NOMO-1 (cell line): Measurements from ENCODE around the gene PRRT3.
"Not testable (repeated sequence)": the region's sequence is repeated elsewhere in the genome, so short reads cannot be mapped to it uniquely, and the experiment has no call there.

Source experiments
- DNase-seq, 2 experiments: peaks; one replicate each; lab custom pipeline; 2025; ENCODE audit not compliant: unreplicated experiment in 2 of 2; lab: John Stamatoyannopoulos, UW

The PRRT3 gene

DNA sequence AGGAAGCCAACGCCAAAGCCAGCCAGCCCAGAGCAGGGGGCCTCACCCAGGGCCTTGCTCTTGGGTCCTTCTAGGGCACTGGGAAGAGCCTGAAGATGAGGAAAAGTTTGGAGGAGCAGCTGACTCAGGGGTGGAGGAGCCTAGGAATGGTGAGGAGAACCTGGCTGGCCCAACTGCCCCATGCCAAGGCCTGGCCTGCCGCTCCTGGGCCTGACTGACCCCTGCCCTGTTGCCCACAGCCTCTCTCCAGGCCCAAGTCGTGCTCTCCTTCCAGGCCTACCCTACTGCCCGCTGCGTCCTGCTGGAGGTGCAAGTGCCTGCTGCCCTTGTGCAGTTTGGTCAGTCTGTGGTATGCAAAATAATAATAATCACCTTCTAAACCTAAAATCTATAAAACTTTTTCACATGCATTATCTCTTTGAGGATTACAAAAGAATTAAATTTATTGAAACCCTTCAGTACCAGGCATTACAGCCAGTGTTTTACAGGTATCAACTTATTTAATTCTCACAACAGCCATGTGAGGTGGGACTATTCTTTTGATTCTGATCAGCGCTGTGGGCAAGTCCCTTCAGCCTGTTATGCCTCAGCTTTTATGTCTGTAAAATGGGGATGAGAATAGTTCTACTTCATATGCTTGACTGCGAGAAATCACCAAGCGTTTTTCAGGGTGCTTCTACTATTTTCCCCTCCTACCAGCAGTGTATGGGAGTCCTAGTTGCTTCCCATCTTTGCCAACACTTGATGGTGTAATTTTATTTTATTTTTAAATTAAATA lies 33.8 kb downstream of the PRRT3 start:
- DNase-seq = no peak

DNA sequence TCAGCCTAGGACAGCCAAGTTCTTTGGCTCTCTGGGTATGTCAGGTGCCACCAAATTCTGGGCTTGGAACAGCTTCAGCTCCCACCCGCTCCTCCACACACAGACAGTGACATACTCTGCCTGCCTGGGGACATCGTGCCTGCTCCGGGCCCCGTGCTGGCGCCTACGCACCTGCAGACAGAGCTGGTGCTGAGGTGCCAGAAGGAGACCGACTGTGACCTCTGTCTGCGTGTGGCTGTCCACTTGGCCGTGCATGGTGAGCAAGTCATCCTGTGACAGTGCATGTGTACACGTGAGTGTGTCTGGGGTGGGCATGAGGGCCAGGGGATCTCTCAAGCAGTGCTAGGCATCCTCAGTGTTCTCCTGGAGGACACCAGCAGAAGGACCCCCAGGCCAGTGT lies 34.4 kb downstream of the PRRT3 start:
- DNase-seq = no peak

DNA sequence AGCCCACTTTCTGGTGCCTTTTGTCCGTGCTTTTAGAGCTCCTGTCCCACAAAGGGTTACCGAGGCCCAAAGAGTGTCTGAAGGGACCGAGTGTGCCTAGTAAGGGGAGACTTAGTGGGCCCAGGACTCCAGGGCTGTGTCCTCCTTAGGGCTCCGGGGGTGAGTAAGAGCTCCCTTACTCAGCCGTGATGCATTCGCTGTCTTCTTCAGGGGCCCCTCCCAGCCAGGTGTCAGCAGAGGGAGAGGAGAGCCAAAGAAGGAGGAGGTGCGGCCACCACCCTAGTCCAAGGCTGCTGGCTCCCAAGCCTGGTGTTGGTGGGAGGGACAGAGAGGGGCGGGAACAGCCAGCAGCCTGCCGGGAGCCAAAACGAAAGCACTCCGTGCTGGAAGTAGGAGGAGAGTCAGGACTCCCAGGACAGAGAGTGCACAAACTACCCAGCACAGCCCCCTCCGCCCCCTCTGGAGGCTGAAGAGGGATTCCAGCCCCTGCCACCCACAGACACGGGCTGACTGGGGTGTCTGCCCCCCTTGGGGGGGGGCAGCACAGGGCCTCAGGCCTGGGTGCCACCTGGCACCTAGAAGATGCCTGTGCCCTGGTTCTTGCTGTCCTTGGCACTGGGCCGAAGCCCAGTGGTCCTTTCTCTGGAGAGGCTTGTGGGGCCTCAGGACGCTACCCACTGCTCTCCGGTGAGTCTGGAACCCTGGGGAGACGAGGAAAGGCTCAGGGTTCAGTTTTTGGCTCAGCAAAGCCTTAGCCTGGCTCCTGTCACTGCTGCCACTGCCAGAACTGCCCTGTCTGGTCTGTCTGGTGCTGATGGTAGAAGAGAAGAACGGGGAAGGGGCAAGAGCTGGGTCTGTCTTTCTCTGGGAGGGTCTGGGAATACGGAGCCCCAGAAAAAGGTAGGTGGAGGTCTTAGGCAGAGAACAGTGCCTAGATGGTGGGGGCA lies 35.2 kb downstream of the PRRT3 start, which contains the start of gene IL17RC:
IL17RC (plus strand) TSS at position 365 of the 947 bp plus-strand sequence; CDS start at position 583, 218 bp downstream.
- no peak for DNase-seq

DNA sequence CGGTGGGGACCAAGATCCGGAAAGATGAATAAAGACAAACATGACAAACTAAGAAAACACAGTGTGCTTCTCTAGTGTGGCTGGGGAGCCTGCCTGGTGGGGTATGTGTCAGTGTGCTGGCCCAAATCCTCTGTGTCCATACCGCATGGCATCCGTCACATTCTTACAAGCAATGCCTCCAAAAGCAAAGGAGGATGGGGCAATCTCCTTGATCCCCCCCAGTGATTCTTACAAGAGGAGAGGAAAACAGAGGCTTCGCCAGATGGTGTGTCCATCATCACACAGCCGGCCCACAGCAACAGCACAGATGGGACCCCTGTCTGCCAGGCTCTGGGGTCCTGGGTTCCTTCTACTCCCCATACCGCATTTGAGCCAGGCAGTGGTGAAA lies 35.9 kb downstream of the PRRT3 start:
- no peak for DNase-seq

DNA sequence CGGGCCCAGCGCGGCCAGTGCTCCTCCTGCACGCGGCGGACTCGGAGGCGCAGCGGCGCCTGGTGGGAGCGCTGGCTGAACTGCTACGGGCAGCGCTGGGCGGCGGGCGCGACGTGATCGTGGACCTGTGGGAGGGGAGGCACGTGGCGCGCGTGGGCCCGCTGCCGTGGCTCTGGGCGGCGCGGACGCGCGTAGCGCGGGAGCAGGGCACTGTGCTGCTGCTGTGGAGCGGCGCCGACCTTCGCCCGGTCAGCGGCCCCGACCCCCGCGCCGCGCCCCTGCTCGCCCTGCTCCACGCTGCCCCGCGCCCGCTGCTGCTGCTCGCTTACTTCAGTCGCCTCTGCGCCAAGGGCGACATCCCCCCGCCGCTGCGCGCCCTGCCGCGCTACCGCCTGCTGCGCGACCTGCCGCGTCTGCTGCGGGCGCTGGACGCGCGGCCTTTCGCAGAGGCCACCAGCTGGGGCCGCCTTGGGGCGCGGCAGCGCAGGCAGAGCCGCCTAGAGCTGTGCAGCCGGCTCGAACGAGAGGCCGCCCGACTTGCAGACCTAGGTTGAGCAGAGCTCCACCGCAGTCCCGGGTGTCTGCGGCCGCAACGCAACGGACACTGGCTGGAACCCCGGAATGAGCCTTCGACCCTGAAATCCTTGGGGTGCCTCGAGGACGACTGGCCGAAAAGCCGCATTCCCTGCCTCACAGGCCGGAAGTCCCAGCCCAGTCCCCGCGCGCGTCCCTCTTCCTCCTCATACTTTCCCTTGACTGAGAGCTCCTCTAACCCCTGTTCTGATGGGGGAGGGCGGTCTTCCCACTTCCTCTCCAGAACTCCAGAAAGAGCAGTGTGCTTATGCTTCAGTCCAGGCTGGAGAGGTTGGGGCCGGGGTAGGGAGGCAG lies 36.7 kb downstream of the PRRT3 start:
- DNase-seq = peak; percentile 38 to 44

DNA sequence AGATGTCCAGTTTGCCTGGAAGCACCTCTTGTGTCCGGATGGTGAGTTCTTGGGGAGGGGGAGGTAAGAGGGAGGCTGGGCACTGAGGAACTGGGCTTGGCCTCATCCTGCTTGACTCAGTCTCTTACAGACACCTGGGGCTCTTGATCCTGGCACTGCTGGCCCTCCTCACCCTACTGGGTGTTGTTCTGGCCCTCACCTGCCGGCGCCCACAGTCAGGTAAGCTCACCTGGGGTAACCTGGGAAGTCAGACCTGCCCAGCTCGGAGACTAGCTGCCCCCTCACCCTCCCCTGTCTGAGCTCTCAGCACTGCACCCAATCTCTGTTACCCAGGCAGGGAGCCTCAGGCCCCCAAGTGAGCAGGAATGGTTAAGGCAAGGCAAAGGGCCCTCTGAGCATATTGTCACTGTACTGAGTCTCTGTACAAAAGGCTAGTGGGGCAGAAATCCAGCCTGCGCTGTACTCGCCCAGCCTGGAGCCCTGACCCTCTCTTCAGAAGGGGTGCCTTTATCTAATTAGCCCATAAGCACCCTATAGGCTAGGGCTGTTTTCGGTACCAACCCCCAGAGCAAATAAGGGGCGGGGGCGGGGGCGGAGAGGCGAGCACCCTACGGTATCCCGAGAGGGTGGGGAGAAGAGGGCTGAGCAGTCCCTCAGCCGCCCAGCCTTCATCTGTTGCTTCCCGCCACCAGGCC lies 37.5 kb downstream of the PRRT3 start:
- no peak for DNase-seq

DNA sequence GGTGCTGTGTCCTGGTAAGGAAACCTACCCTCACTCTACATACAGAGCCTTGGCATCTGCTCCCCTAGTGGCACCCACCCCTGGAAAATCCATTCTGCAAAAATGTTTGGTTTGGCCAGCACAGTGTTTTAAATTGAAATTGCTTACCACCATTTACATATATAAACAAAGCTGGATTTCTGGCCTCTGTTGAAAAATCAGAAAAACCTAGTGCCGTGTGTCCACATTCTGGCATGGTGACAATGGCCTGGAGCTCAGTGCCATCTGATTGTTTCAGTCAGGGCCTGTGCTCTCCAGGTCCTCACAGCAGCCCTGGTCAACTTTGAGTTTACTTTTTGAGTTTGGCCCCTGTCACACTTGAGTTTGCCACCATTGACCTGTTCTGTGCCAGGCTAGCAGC lies 38.2 kb downstream of the PRRT3 start:
- no peak for DNase-seq

DNA sequence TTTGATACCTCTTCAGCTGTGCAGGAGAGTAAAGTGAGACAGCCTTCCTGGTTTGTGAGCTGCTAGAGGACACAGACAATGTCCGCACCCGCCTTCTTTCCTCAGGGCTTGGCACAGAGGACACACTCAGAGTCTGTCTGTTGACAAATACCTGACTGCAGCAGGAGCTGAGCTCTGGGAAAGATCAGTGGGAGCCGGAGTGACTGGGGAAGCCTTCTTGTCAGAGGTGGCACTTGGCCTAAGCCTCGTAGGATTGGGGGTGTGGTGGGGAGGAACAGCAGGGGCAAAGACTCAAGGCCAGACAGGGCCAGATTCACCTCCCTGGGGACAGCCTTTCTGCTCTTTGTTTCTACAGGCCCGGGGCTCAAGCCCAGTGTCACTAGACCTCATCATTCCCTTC lies 38.6 kb downstream of the PRRT3 start:
- no peak for DNase-seq

DNA sequence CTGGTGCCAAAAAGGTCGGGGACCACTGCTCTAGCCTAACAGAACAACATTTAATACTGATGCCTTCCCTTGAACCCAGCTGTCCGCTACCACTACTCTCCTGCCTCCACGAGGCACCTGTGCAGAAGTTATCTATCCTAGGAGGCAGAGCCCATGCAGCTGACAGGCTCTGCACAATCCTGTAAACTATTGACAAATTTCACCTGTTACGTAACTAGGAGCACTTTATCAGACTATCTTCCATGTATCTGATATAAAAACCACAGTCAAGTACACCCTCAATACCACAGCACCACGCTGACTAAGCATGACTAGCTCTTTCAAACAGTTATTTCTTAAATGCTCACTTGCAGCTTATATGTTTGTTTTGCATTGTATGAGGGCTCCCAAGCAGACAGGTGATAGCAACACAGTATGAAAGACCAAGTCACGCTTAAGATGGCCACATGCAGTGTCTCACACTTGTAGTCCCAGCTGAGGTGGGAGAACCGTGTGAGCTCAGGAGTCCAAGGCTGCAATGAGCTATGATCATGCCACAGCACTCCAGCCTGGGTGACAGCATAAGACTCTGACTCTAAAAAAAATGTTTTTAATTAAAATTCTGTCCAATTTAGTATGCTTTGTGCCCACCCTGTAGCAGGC lies 39.8 kb downstream of the PRRT3 start:
- peak in 1 of 2 experiments; percentile 26 for DNase-seq

DNA sequence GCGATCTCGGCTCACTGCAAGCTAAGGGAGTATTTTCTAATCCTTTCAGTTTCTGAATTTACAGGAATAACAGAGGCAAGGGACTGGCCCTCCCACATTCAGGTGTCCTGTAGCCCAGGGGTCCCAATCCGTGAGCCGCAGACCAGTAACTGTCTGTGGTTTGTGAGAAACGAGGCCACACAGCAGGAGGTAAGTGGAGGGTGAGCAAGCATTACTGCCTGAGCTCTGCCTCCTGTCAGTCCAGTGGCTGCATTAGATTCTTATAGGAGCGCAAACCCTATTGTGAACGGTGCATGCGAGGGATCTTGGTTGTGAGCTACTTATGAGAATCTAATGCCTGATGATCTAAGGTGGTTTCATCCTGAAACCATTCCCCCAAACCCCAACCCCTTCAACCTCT lies 40.3 kb downstream of the PRRT3 start:
- DNase-seq = no peak

DNA sequence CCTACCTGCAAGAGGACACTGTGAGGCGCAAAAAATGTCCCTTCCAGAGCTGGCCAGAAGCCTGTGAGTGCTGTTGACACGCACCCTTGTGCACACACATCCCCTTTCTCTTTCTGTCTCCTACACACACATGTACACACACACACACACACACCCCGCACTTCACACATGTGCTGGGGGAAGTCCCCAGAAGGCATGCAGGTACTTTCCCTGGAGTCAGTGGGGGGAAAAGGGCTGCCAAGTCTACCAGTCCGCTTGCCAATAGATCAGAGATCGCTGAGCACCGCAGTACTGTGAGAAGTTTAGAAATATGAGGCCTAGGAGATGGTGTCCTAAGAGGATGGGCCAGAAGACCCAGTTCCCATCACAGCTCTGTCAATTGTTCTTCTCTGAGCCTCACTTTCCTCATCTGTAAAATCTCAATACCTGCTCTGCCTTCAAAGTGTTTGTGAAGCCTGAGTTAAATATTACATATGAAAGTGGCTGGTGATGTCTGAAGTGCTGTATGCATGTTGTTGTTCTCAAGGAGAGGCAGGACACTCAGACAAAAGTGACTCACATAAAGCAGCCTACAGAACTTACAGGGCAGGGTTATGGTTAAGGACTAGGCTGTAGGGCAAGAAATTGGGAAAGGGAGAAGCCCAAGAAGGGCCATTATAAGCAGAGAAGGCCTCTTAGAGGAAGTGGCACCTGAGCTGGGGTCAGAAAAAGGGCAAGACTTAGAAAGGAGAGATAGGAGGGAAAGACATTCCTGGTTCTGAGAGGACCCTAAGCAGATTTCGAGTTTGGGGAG lies 42.8 kb downstream of the PRRT3 start:
- DNase-seq = no peak

DNA sequence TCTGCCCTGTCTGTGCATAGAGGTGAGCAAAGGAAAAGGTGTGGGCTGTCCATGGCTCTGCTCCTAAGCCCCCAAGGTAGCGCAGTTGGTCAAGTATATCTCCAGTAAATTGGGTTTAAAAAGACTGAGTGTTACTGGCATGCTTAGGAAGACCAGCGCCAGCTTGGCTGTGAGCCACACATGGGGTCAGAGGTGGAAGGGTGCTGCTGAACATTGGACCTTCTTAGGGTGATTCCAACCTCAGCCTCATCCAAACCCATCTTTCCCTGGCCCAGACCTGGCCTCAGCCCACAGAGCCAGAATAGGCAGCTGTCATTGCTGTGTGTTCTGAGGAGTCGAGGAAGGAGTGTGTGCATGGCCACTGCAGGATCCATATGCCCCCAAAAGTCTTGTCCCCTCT lies 43.9 kb downstream of the PRRT3 start:
- DNase-seq = no peak

DNA sequence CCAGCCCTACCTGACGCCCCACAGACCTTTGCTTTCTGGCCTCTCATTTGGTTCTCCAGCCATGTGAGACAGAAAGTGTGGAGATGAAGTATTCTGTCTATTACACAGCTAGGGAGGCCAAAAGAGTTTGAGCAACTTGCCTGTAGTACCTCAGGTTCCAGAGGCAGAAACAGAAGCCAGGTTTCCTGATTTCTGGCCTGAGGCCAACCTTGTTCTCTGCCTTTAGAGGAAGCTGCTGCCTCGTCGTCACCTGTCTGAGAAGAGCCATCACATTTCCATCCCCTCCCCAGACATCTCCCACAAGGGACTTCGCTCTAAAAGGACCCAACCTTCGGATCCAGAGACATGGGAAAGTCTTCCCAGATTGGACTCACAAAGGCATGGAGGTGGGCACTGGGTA lies 45.7 kb downstream of the PRRT3 start:
- DNase-seq = no peak

DNA sequence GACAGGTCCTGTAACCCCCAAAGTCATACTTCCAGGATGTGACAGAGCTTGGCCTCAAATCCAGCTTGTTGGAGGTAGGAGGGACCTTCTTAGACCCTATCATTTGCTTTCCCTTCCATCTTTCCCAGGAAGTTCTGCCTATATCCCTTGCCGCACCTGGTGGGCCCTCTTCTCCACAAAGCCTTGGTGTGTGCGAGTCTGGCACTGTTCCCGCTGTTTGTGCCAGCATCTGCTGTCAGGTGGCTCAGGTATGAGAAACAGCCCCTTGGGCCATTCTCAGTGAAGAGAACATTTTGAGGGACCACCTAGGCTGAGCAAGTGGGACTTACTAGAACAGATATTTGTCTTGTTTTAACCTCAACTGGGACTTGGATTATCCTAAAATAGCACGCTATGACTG lies 48.3 kb downstream of the PRRT3 start:
- no peak for DNase-seq

DNA sequence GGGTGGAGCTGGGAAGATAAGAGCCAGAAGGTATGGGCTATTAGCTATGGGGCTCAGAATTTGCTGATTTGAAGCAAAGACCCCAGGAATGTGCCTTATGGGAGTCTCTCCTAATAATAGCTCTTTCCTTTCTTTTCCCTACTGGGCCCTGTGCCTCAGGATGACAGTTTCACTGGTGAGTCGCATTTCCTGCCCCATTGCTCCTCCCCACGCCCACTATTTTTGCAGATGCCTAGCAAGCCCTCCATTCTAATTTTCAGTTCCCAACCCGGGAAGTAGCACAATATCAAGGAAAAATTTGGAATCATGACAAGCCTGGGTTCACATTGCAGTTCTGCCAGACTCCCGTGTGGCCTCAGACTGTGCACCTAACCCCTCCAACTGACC lies 49.0 kb downstream of the PRRT3 start:
- no peak for DNase-seq

DNA sequence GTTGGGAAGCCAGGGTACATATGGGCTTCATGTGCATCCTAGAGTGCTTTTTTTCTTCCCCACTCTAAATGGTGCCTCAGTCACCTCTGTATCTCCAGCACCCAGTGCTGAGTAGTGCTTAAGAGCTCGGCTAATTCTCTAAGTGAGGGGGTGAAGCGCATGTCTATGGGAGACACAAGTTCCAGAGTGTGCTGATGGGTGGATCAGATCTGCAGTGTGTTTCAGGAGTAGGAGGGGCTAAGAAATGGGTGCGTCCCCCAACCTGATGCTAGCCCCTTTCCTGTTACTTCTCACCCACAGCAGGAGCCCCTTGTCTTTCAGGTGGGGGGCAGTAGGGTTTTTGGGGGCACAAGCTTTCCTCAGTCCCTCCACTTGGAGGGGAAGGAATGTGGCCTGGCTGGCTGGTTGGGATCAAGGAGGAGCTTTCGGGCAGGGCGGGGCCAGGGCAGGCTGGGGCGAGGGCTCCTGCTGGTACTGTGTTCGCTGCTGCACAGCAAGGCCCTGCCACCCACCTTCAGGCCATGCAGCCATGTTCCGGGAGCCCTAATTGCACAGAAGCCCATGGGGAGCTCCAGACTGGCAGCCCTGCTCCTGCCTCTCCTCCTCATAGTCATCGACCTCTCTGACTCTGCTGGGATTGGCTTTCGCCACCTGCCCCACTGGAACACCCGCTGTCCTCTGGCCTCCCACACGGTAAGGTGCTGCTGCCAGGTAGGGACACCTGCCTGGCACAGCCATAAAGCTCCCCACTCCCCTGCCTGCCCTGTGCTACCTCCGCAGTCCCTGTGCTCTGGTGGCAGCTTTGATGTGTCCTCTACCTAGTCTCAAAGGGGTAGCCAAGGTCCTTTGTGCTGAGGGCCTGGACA lies 49.6 kb downstream of the PRRT3 start, which contains the start of gene IL17RE:
IL17RE (plus strand) TSS at position 477 of the 866 bp plus-strand sequence; CDS start at position 562, 85 bp downstream.
- no peak for DNase-seq

DNA sequence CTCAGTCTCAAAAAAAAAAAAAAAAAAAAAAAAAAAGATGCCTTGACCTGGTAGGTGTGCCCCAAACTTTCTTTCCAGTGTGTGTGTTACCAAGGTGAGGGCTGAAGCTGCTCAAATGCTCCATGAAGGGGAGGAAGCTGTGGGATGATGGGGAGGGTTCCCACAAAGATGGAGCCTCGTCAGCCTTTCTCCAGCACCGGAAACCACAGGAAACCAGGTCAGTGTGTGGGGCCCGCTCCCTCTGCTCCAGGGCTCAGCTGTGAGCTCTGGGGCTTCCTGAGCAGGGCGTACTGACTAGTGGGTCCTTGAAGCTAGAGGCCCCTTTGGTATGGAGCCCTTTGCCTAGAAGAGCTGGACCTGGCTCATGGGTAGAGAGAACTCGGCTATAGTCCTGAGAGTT lies 50.2 kb downstream of the PRRT3 start:
- no peak for DNase-seq

DNA sequence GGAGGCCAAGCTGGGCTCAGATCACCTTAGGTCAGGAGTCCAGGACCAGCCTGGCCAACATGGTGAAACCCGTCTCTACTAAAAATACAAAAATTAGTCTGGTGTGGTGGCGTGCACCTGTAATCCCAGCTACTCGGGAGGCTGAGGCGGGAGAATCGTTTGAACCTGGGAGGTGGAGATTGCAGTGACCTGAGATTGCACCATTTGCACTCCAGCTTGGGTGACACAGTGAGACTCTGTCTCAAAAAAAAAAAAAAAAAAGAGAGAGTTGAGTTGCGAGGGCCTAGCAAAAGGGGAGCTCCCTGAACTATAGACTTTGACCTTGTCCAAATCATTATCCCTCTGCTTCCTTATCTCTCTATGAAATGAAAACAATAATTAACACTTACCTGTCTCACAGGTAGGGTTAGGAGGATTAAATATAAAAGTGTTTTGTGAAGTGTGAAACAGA lies 51.2 kb downstream of the PRRT3 start:
- DNase-seq = not testable (repeated sequence)
